ENCODE results near the gene TMEM184B. TPM values are rescaled to one million over a fixed set of nuclear protein-coding genes. Genes with fewer than 3 reads are reported as not detected.

The TMEM184B gene
- total RNA-seq, 4 donors from 2014 or later, result 39.4 to 108 (median 75.3) TPM

GRCh38 chr22:38271101-38271500 lies 1.7 kb downstream of the TMEM184B start:
- H3K27me3 ChIP-seq, result no peaks in the 10 kb centered on the region
- H3K27ac ChIP-seq (replicated peaks in 1 of 4), result peak overlapping the region; percentile 55 to 96 (median 94)
- intact Hi-C loops (cut with DNase I), result loop anchor here (5.0 kb wide), 1 partner anchor 41 kb away; no protein-coding TSS in a partner anchor
- H3K4me1 ChIP-seq, result peaks cover 63 to 75% (median 69%) of the 10 kb centered on the region in 4 donors
- no peak for DNase-seq (ENCODE audit: extremely low spot score)
- TF ChIP-seq POLR2A (IDR thresholded peaks at IDR 0.05; ENCODE audit: low read depth), result no peak
- no peak for TF ChIP-seq POLR2AphosphoS5 (IDR thresholded peaks at IDR 0.05)
- TF ChIP-seq CTCF (IDR thresholded peaks at IDR 0.05), result no peak
- TF ChIP-seq EP300 (IDR thresholded peaks at IDR 0.05), result no peak
- WGBS, result 74% methylated on average over 7 of the region's 7 CpGs
- peaks cover 0 to 10% (median 0%) of the 10 kb centered on the region in 4 donors for H3K36me3 ChIP-seq
- H3K4me3 ChIP-seq, result peak overlapping the region; percentile 23 to 99 (median 93)
- no peaks in the 10 kb centered on the region for H3K9me3 ChIP-seq

GRCh38 chr22:38270091-38270992 lies 2.5 kb downstream of the TMEM184B start:
- no peak for TF ChIP-seq CTCF (IDR thresholded peaks at IDR 0.05)
- no peak for TF ChIP-seq POLR2AphosphoS5 (IDR thresholded peaks at IDR 0.05)
- no peak for TF ChIP-seq EP300 (IDR thresholded peaks at IDR 0.05)
- TF ChIP-seq POLR2A (IDR thresholded peaks at IDR 0.05; ENCODE audit: low read depth), result no peak
- H3K36me3 ChIP-seq, result peaks cover 0 to 14% (median 0%) of the 10 kb centered on the region in 4 donors
- peak overlapping the region; percentile 55 to 96 (median 94) for H3K27ac ChIP-seq (replicated peaks in 1 of 4)
- H3K4me3 ChIP-seq, result peak overlapping the region; percentile 23 to 99 (median 93)
- intact Hi-C loops (cut with DNase I), result loop anchor here (5.0 kb wide), 1 partner anchor 42 kb away; no protein-coding TSS in a partner anchor
- no peaks in the 10 kb centered on the region for H3K27me3 ChIP-seq
- H3K9me3 ChIP-seq, result no peaks in the 10 kb centered on the region
- H3K4me1 ChIP-seq, result peaks cover 71 to 80% (median 77%) of the 10 kb centered on the region in 4 donors
- WGBS, result 56% methylated on average over 9 of the region's 13 CpGs
- DNase-seq (ENCODE audit: extremely low spot score), result no peak

- peak overlapping the region; percentile 55 to 96 (median 94) for H3K27ac ChIP-seq (replicated peaks in 1 of 4)
- peaks cover 80 to 89% (median 86%) of the 10 kb centered on the region in 4 donors for H3K4me1 ChIP-seq
- intact Hi-C loops (cut with DNase I), result loop anchor here (10.0 kb wide), 1 partner anchor 85 kb away; no protein-coding TSS in a partner anchor
These were observed 3.3 kb downstream of the TMEM184B start for GRCh38 chr22:38269466-38269865.

GRCh38 chr22:38267086-38267485 lies 5.7 kb downstream of the TMEM184B start:
- Histone ChIP-seq H3K9me3 (no peaks in the 10 kb centered on the region), H3K27ac (replicated peaks in 1 of 4) (peak overlapping the region; percentile 61 to 73 (median 66)), H3K4me3 (no peak overlapping the region), H3K36me3 (peaks cover 0 to 30% (median 3%) of the 10 kb centered on the region in 4 donors), H3K4me1 (peaks cover 86 to 99% (median 90%) of the 10 kb centered on the region in 4 donors), H3K27me3 (no peaks in the 10 kb centered on the region)
- WGBS, result 54% methylated on average over 4 of the region's 4 CpGs
- TF ChIP-seq POLR2A (IDR thresholded peaks at IDR 0.05; ENCODE audit: low read depth) (no peak), POLR2AphosphoS5 (IDR thresholded peaks at IDR 0.05) (peak; percentile 52 to 70)
- DNase-seq (ENCODE audit: extremely low spot score), result no peak
- intact Hi-C loops (cut with DNase I), result loop anchor here (10.0 kb wide), 1 partner anchor 88 kb away; no protein-coding TSS in a partner anchor

More at GRCh38 chr22:38269466-38269865, 3.3 kb downstream of the TMEM184B start:
- Histone ChIP-seq H3K9me3 (no peaks in the 10 kb centered on the region), H3K36me3 (peaks cover 0 to 14% (median 0%) of the 10 kb centered on the region in 4 donors), H3K4me3 (no peak overlapping the region), H3K27me3 (no peaks in the 10 kb centered on the region)
- 91% methylated on average over 7 of the region's 7 CpGs for WGBS
- TF ChIP-seq POLR2A (IDR thresholded peaks at IDR 0.05; ENCODE audit: low read depth) (no peak), POLR2AphosphoS5 (IDR thresholded peaks at IDR 0.05) (no peak), CTCF (IDR thresholded peaks at IDR 0.05) (no peak), EP300 (IDR thresholded peaks at IDR 0.05) (no peak)
- no peak for DNase-seq (ENCODE audit: extremely low spot score)

- Histone ChIP-seq H3K9me3 (no peaks in the 10 kb centered on the region), H3K27ac (replicated peaks in 1 of 4) (peak overlapping the region; percentile 61 to 73 (median 66)), H3K4me1 (peaks cover 87 to 99% (median 90%) of the 10 kb centered on the region in 4 donors), H3K27me3 (no peaks in the 10 kb centered on the region), H3K4me3 (no peak overlapping the region), H3K36me3 (peaks cover 0 to 30% (median 3%) of the 10 kb centered on the region in 4 donors)
- intact Hi-C loops (cut with DNase I), result loop anchor here (10.0 kb wide), 1 partner anchor 89 kb away; no protein-coding TSS in a partner anchor
- TF ChIP-seq POLR2A (IDR thresholded peaks at IDR 0.05; ENCODE audit: low read depth), result no peak
- no peak for TF ChIP-seq CTCF (IDR thresholded peaks at IDR 0.05)
- no peak for TF ChIP-seq POLR2AphosphoS5 (IDR thresholded peaks at IDR 0.05)
- TF ChIP-seq EP300 (IDR thresholded peaks at IDR 0.05), result no peak
- WGBS, result 61% methylated on average over 8 of the region's 8 CpGs
- no peak for DNase-seq (ENCODE audit: extremely low spot score)
These were observed 6.7 kb downstream of the TMEM184B start for GRCh38 chr22:38266120-38266519.
